Activated T-cell treated with anti-CD3 and anti-CD28 coated beads, Interleukin-2, amount 50 U/mL, for 24 hours (primary cell): Measurements from ENCODE around the gene HMGB4.

Experiments
- DNase-seq: peaks from one replicate; pipeline ENCODE4 v3.0.0-alpha.2; 2020
- H3K27ac Mint-ChIP-seq: 2 replicates; pipeline ENCODE4 v1.8.0; 2020; ENCODE audit warnings: mild to moderate bottlenecking, mixed read lengths
- H3K27me3 Mint-ChIP-seq: 2 replicates; pipeline ENCODE4 v1.8.0; 2020; ENCODE audit warnings: mixed read lengths
- H3K36me3 Mint-ChIP-seq: 2 replicates; pipeline ENCODE4 v1.8.0; 2020; ENCODE audit warnings: low read depth, mixed read lengths
- H3K4me1 Mint-ChIP-seq: 2 replicates; pipeline ENCODE4 v1.8.0; 2020; ENCODE audit warnings: low read depth, mixed read lengths
- H3K4me3 Mint-ChIP-seq: 2 replicates; pipeline ENCODE4 v1.8.0; 2020; ENCODE audit warnings: mild to moderate bottlenecking, moderate library complexity, mixed read lengths
- H3K9me3 Mint-ChIP-seq: 2 replicates; pipeline ENCODE4 v1.8.0; 2020; ENCODE audit warnings: mixed read lengths

Gene HMGB4

DNA sequence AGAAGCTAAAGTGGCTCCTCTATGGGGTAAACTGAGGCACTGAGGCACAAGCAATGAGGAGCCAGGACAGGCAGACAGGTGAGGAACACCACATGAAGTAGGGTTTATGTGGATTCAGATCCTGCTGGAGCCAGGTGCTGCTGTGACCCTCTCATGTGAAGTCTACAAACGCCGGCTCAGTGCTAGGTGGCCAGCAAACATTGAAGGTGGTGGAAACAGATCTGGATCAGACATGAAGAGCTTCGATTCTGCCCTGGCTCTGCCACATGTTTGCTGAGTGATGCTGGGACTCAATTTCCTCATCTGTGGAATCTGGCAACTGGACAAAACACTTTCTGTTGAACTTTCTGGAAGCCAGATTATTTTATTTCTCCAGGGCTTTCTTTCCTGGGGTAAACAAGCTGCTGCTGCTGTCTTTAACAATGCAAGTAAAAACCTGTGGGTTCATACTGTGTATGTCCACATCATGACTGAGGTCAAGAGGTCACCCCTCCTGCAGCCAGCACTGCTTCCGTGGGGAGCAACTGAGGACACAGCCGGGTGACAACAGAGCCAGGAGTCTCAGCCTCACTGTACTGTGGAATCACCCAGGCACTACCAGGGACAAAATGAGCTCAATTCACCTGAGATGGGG is 33.3 kb downstream of the HMGB4 start:
- Mint-ChIP-seq H3K27ac (no peak overlapping the region), H3K4me3 (no peak overlapping the region), H3K4me1 (no peaks in the 10 kb centered on the region), H3K36me3 (no peaks in the 10 kb centered on the region), H3K9me3 (no peaks in the 10 kb centered on the region), H3K27me3 (peaks cover 30% of the 10 kb centered on the region)
- no peak for DNase-seq

DNA sequence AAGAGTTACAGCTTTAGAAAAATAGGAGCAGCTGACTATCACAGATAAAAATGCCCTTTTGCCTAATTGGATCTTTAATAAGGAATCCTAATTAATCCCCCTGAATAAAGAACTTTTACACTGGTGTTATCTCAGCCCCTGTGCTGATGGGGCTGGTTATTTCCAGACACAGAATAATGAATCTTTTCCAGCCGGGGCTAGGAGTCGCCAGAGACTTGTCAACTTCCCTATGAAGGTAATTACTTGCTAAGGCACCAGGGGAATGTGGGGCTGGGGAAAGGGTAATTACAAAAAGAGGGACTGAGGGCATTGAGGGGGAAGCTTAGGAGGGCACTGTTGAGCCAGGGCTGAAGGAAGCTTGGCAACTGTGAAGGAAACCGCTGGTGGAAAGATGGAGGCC is 34.5 kb downstream of the HMGB4 start:
- Mint-ChIP-seq H3K27ac (no peak overlapping the region), H3K4me1 (no peaks in the 10 kb centered on the region), H3K4me3 (no peak overlapping the region)

DNA sequence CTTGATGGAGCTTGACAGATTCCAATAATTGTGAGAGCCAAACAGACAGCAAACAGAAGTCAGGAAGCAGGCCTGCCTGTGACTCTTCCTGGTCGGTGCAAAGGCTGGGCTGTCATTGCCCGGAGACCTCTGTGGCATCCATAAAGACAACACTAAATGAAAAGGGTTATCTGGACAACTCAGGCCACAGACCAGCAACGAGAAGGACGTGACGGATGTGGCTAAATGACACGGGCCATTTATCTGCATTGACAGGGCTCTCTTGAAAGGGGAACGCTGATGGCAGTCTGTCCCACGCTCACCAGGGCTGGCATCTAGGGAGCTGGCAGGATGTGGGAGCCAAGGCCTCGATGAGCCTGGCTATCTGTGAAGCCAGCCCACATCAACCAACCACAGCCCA is 35.0 kb downstream of the HMGB4 start:
- Mint-ChIP-seq H3K27ac (no peak overlapping the region), H3K4me1 (no peaks in the 10 kb centered on the region), H3K9me3 (no peaks in the 10 kb centered on the region), H3K36me3 (no peaks in the 10 kb centered on the region), H3K27me3 (peaks cover 40% of the 10 kb centered on the region), H3K4me3 (no peak overlapping the region)
- no peak for DNase-seq

More for the DNA sequence above, 34.5 kb downstream of the HMGB4 start:
- DNase-seq, result no peak
- Mint-ChIP-seq H3K9me3 (no peaks in the 10 kb centered on the region), H3K27me3 (peaks cover 39% of the 10 kb centered on the region), H3K36me3 (no peaks in the 10 kb centered on the region)

DNA sequence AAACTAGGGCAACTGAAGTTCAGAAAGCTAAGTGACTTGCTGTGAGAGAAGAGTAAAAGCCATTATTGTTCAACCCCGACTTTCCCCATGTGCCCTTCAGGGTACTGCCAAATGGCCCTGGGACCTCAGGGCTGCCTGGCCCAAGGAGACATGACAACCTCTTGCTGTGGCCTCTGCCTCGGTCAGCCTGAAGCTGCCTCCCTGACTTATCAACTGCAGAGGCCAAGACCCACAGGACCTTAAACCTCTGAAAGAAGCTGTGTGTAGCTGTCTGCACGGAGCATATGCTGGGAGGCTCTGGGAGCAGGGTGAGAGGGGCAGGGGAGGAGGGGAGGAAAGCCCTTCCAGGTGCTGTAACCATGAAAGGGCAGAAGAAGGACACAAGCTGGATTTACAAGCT is 35.9 kb downstream of the HMGB4 start:
- H3K4me3 Mint-ChIP-seq, result no peak overlapping the region
- no peaks in the 10 kb centered on the region for H3K4me1 Mint-ChIP-seq
- H3K27ac Mint-ChIP-seq, result no peak overlapping the region
- H3K27me3 Mint-ChIP-seq, result peaks cover 43% of the 10 kb centered on the region
- no peak for DNase-seq
- H3K9me3 Mint-ChIP-seq, result no peaks in the 10 kb centered on the region
- H3K36me3 Mint-ChIP-seq, result no peaks in the 10 kb centered on the region

DNA sequence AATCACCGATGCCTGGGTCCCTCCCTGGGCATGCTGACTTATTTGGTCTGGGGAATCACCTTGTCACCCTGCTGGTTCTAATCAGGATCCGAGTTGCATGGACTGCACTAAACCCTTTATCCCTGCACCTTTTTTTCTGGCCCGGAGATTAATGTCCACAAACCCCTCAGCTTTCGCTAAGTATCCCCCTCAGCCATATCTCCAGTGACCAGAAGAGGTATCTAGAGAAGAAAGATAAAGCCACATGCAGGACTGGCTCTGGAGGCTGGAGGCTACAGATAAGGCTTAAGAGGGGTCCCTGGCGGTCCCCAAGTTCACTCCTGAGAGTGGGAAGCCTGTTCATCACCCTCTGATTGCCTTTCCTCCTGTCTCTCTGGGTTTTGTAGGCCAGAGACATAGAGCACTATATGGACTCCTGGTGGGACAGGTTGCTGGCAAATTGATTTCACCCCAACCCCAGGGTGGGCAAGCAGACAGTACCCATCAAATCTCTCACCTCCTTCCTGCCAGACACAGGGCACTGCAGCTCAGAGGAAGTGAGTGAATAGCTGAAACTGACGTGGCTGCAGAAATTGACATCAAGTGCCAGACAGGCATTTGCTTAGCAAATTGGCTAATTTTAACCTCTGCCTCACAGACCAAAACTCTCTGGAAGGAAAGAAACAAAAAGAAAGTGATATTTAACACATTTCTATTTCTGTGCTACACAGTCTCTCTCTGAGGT is 38.8 kb downstream of the HMGB4 start:
- Mint-ChIP-seq H3K9me3 (no peaks in the 10 kb centered on the region), H3K4me1 (no peaks in the 10 kb centered on the region), H3K27me3 (peaks cover 38% of the 10 kb centered on the region), H3K36me3 (no peaks in the 10 kb centered on the region), H3K4me3 (no peak overlapping the region), H3K27ac (no peak overlapping the region)
- DNase-seq, result no peak

DNA sequence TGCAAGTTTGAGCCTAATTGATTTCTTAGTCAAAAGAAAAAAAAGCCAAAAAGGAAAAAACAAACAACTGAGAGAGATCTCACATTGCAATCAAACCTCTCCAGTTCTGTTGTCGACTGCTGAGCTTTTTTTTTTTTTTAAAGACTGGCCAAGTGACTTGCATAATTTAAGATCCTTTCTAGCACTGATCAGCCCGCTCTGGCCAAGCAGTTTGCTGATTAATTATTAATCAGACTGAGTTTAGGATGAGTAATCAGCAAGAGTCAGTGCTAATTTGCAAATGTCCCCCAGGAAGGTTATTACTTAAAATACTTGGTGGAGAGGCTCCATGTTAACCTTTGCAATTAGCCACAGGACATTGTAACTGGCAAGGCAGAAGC is 39.3 kb downstream of the HMGB4 start:
- peaks cover 38% of the 10 kb centered on the region for H3K27me3 Mint-ChIP-seq
- H3K9me3 Mint-ChIP-seq, result no peaks in the 10 kb centered on the region
- H3K36me3 Mint-ChIP-seq, result no peaks in the 10 kb centered on the region
- no peak for DNase-seq
- H3K27ac Mint-ChIP-seq, result no peak overlapping the region
- no peaks in the 10 kb centered on the region for H3K4me1 Mint-ChIP-seq
- no peak overlapping the region for H3K4me3 Mint-ChIP-seq

DNA sequence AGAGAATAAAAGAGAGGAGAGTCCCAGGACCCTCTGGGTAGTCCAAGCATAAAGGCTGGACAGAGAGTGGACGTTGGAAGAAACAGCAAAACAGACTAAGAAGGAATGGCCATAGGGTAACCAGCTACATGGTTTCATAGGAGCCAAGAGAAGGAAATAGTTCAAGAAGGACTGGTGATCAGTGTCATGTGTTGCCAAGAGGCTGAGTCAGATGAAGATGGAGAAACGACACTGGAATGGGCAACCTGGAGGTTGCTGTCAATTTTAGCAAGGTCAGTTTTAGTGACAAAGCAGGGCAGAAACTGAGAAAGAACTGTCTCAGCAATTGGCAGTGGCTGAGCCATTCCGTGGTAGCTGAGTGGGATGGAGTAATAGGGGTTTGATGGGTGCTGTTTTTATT is 41.4 kb downstream of the HMGB4 start:
- no peak for DNase-seq
- Mint-ChIP-seq H3K4me1 (no peaks in the 10 kb centered on the region), H3K27ac (no peak overlapping the region), H3K36me3 (no peaks in the 10 kb centered on the region), H3K27me3 (peaks cover 37% of the 10 kb centered on the region), H3K9me3 (no peaks in the 10 kb centered on the region), H3K4me3 (no peak overlapping the region)

DNA sequence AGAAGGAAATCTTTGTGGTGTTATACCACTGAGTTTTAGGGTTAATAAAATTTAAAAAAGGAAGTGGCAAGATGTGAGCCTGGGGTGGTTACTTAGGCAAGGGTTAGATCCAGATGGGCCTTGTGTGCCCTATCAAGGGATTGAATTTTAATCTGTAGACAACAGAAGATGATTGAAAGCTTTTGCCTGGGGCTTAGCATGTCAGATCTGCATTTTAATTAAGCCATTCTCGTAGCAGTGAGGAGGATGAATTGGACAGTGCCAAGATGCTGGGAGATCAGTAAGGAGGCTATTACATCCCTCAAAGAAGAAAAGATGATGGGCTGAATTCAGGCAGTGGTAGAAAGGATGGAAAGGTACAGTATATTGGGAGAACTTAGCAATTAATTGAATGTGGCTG is 42.3 kb downstream of the HMGB4 start:
- DNase-seq, result no peak
- Mint-ChIP-seq H3K27me3 (peaks cover 36% of the 10 kb centered on the region), H3K4me1 (no peaks in the 10 kb centered on the region), H3K4me3 (no peak overlapping the region), H3K9me3 (no peaks in the 10 kb centered on the region), H3K36me3 (no peaks in the 10 kb centered on the region), H3K27ac (no peak overlapping the region)

DNA sequence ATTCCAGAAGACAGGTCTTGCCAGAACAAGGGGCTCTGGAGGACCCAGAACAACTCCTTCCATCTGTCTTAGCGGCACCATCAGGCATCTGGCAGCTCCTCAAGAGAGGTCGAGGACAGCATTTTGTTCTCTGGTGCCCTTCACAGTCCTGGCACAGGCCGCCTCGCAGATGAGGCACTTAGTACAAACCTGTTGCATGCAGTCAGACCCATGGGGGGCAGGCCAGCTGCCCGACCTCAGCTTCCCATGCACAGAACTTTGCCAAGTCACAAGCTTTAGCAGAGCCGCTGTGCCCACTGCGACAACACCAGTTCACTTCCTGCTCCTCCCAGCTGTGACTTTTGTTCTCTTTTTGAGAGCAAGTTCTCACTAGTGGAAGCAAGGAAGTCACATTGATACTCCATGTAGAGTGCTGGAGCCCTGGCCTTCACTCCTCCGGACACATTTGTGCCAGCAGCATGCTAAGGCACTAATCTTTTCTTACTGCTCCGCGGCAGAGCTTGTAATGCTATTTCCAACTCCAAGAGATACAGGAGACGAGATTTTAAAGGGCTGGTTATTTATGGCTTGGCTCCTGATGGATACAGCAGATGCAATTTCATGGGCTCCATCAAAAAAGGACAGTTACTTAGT is 44.6 kb downstream of the HMGB4 start:
- DNase-seq, result no peak
- Mint-ChIP-seq H3K27ac (no peak overlapping the region), H3K9me3 (no peaks in the 10 kb centered on the region), H3K4me3 (no peak overlapping the region), H3K27me3 (peaks cover 36% of the 10 kb centered on the region), H3K4me1 (no peaks in the 10 kb centered on the region), H3K36me3 (no peaks in the 10 kb centered on the region)
